Endothelial cell (in vitro differentiated cells): ENCODE data around the gene FBXO41. TPM values are rescaled to one million over a fixed set of nuclear protein-coding genes. Genes with fewer than 3 reads are reported as not detected.

ENCODE experiments used
- DNase-seq: peaks from one replicate; pipeline ENCODE4 v3.0.0; 2021; ENCODE audit warnings: low spot score
- H3K27ac Mint-ChIP-seq: one replicate; pipeline ENCODE4 v1.8.0; 2021; ENCODE audit warnings: mixed read lengths, inconsistent platforms; ENCODE audit not compliant: unreplicated experiment
- H3K27me3 Mint-ChIP-seq: one replicate; pipeline ENCODE4 v1.8.0; 2021; ENCODE audit warnings: mild to moderate bottlenecking, moderate library complexity, mixed read lengths, inconsistent platforms; ENCODE audit not compliant: unreplicated experiment
- H3K36me3 Mint-ChIP-seq: one replicate; pipeline ENCODE4 v1.8.0; 2021; ENCODE audit warnings: mild to moderate bottlenecking, low read depth, mixed read lengths, inconsistent platforms; ENCODE audit not compliant: unreplicated experiment
- H3K4me1 Mint-ChIP-seq: one replicate; pipeline ENCODE4 v1.8.0; 2021; ENCODE audit warnings: mild to moderate bottlenecking, mixed read lengths, inconsistent platforms; ENCODE audit not compliant: unreplicated experiment
- H3K4me3 Mint-ChIP-seq: one replicate; pipeline ENCODE4 v1.8.0; 2021; ENCODE audit warnings: mild to moderate bottlenecking, mixed read lengths, inconsistent platforms; ENCODE audit not compliant: unreplicated experiment
- H3K9me3 Mint-ChIP-seq: one replicate; pipeline ENCODE4 v1.8.0; 2021; ENCODE audit warnings: mixed read lengths, inconsistent platforms; ENCODE audit not compliant: unreplicated experiment
- CTCF ChIP-seq: fragments of 200-600 bp; sonication (generic); IDR thresholded peaks from one replicate; pipeline ENCODE4 v1.5.0; 2021; ENCODE audit warnings: antibody characterized with exemption; ENCODE audit not compliant: unreplicated experiment
- total RNA-seq: library from RNA; stranded (reverse); fragmentation: NEBNext Ultra II Directional; extraction: Animal tissue kit (Norgen Biotek cat#: 25700); gene quantifications from one replicate; pipeline ENCODE4 v1.2.1, GENCODE V29; 2021; ENCODE audit not compliant: unreplicated experiment

Gene FBXO41
- total RNA-seq, 1 donor from 2014 or later = 2.1 TPM

DNA sequence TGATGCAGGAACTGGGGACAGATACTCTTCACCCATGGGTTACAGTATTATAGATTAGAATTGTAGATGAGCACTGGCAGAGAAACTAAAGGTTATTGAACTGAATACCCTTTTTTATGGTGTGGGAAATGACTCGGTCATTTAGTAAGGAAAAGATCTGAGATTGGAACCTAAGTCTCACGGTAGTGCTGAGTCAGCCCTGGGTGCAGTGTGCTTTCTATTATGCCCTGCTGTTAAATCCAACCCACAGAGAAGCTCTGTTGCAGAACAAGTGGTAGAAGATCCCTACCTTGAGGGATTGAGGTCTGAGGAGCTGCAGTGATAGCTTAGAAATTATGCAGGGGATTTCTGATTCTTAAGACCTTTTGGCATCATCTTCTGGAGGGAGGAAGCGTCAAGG is 37.4 kb downstream of the FBXO41 start:
- Mint-ChIP-seq H3K9me3 (no peaks in the 10 kb centered on the region), H3K4me3 (peak overlapping the region; percentile 66), H3K4me1 (no peaks in the 10 kb centered on the region), H3K27ac (no peak overlapping the region), H3K36me3 (peaks cover 57% of the 10 kb centered on the region), H3K27me3 (peaks cover 4% of the 10 kb centered on the region)
- no peak for DNase-seq
- no peak for TF ChIP-seq CTCF

GRCh38 chr2:73244580-73244979 is 39.7 kb downstream of the FBXO41 start:
- no peak for TF ChIP-seq CTCF
- peaks cover under 1% of the 10 kb centered on the region for H3K27me3 Mint-ChIP-seq
- no peaks in the 10 kb centered on the region for H3K4me1 Mint-ChIP-seq
- H3K4me3 Mint-ChIP-seq = no peak overlapping the region
- DNase-seq = no peak
- peaks cover 41% of the 10 kb centered on the region for H3K36me3 Mint-ChIP-seq
- no peaks in the 10 kb centered on the region for H3K9me3 Mint-ChIP-seq
- H3K27ac Mint-ChIP-seq = no peak overlapping the region

- no peaks in the 10 kb centered on the region for H3K9me3 Mint-ChIP-seq
- TF ChIP-seq CTCF = no peak
- no peak for DNase-seq
- H3K4me1 Mint-ChIP-seq = no peaks in the 10 kb centered on the region
- no peaks in the 10 kb centered on the region for H3K27me3 Mint-ChIP-seq
- H3K27ac Mint-ChIP-seq = no peak overlapping the region
- no peak overlapping the region for H3K4me3 Mint-ChIP-seq
- peaks cover 37% of the 10 kb centered on the region for H3K36me3 Mint-ChIP-seq
These were observed 40.3 kb downstream of the FBXO41 start for GRCh38 chr2:73243884-73244570.

- Mint-ChIP-seq H3K27me3 (peaks cover under 1% of the 10 kb centered on the region), H3K4me3 (no peak overlapping the region), H3K36me3 (peaks cover 10% of the 10 kb centered on the region), H3K9me3 (no peaks in the 10 kb centered on the region), H3K4me1 (peaks cover 19% of the 10 kb centered on the region), H3K27ac (no peak overlapping the region)
- no peak for DNase-seq
- no peak for TF ChIP-seq CTCF
These were observed 44.5 kb downstream of the FBXO41 start for GRCh38 chr2:73239776-73240175.

DNA sequence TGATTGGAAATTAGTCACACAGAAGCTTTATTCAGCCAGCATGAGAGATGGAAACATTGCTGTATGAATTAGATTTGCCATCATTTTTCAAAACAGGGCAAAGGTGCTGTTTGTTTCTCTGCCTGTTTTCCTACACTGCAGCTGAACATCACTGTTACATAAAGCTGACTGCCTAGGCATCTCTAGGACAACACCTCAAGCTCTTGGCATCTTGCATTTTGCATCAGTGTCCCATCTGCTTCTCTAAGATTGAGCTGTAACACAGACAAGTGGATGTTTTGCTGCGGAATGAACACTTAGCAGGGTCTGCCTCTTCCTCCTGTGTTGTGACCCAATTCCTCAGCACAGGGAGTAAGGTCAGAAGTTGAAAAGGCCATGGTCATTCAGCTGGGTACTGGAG is 45.3 kb downstream of the FBXO41 start:
- Mint-ChIP-seq H3K4me1 (peaks cover 23% of the 10 kb centered on the region), H3K9me3 (no peaks in the 10 kb centered on the region), H3K36me3 (peaks cover 8% of the 10 kb centered on the region), H3K27me3 (peaks cover 7% of the 10 kb centered on the region), H3K4me3 (no peak overlapping the region), H3K27ac (no peak overlapping the region)
- DNase-seq = no peak
- TF ChIP-seq CTCF = no peak
